Endothelial cell of umbilical vein (primary cell): ENCODE data around the gene FNIP1. TPM values are rescaled to one million over a fixed set of nuclear protein-coding genes. Genes with fewer than 3 reads are reported as not detected.

ENCODE experiments used
- BruUV-seq: library from RNA; stranded (reverse); fragments of 400-500 nt; replicated peaks from 2 replicates; lab custom pipeline; 2021; lab: Mats Ljungman, UMichigan
- CTCF ChIA-PET: fragments of 300-600, 350-600 bp; sonication (Branson Sonifier 250); formaldehyde crosslinking; loops from one replicate; lab custom pipeline; 2021; ENCODE audit warnings: antibody characterized with exemption, inconsistent platforms; lab: Charles Lee
- POLR2A ChIA-PET: fragments of 300-600, 350-600 bp; sonication (Branson Sonifier 250); formaldehyde crosslinking; loops from one replicate; lab custom pipeline; 2021; ENCODE audit warnings: antibody characterized with exemption, inconsistent platforms; lab: Charles Lee
- DNase-seq: peaks from one replicate; pipeline ENCODE4 v3.0.0-alpha.2; 2011; ENCODE audit warnings: low read depth, low spot score
- FAIRE-seq: peaks from 2 replicates; lab custom pipeline; 2011; peaks lifted over from hg19 to GRCh38; lab: Jason Lieb, UNC
- H2AFZ ChIP-seq: 2 replicates; pipeline ENCODE4 v1.6.0; 2012; ENCODE audit warnings: low read depth, low read length, control low read depth, inconsistent platforms
- H3K27ac ChIP-seq: 2 replicates; pipeline ENCODE4 v1.5.1; 2011; ENCODE audit warnings: low read depth, mild to moderate bottlenecking, control low read depth, low read length, moderate library complexity; ENCODE audit not compliant: insufficient read depth
- H3K27me3 ChIP-seq, 2 experiments: 2 replicates each; pipeline versions ENCODE4 v1.6.0 to v1.6.1; 2011; ENCODE audit warnings: low read length in 2 of 2, mixed read lengths in 1 of 2; ENCODE audit not compliant: control insufficient read depth in 2 of 2, insufficient read depth in 2 of 2
- H3K36me3 ChIP-seq, 2 experiments: 2 replicates in 1 of 2; 3 replicates in 1 of 2; pipeline ENCODE4 v1.5.1; 2011; ENCODE audit warnings: low read length in 2 of 2, mild to moderate bottlenecking in 1 of 2, moderate library complexity in 1 of 2; ENCODE audit not compliant: control insufficient read depth in 2 of 2, insufficient read depth in 2 of 2; ENCODE audit errors: extremely low read depth in 1 of 2
- H3K4me1 ChIP-seq: 3 replicates; pipeline ENCODE4 v1.5.1; 2011; ENCODE audit warnings: mild to moderate bottlenecking, low read length; ENCODE audit not compliant: control insufficient read depth, insufficient read depth; ENCODE audit errors: extremely low read depth
- H3K4me2 ChIP-seq: 2 replicates; pipeline ENCODE4 v1.6.1; 2011; ENCODE audit warnings: low read length, control low read depth, mixed read lengths; ENCODE audit not compliant: insufficient read depth
- H3K4me3 ChIP-seq, 3 experiments: fragments of 200-600 bp in 1 of 3; sonication (generic), shearing (Covaris generic) in 1 of 3; replicated peaks in 1 of 3; 2 replicates each; pipeline ENCODE4 v1.5.1; 2011 to 2016; ENCODE audit warnings: control low read depth in 3 of 3, low read length in 3 of 3, mild to moderate bottlenecking in 2 of 3, inconsistent platforms in 1 of 3, low read depth in 1 of 3, moderate library complexity in 1 of 3; ENCODE audit not compliant: insufficient read depth in 1 of 3
- H3K79me2 ChIP-seq: 2 replicates; pipeline ENCODE4 v1.6.0; 2012; ENCODE audit warnings: low read length, inconsistent platforms; ENCODE audit not compliant: control insufficient read depth, insufficient read depth
- H3K9ac ChIP-seq: replicated peaks from 2 replicates; pipeline ENCODE3; 2011; ENCODE audit warnings: low read length, control low read depth; ENCODE audit not compliant: insufficient read depth; ENCODE audit errors: extremely low read depth
- H3K9me1 ChIP-seq: replicated peaks from 3 replicates; pipeline ENCODE4 v1.6.0; 2011; ENCODE audit warnings: mild to moderate bottlenecking, low read length; ENCODE audit not compliant: control insufficient read depth, insufficient read depth; ENCODE audit errors: extremely low read depth
- H3K9me3 ChIP-seq: replicated peaks from 2 replicates; pipeline ENCODE4 v1.5.1; 2012; ENCODE audit warnings: low read length, inconsistent platforms; ENCODE audit not compliant: control insufficient read depth, insufficient read depth
- H4K20me1 ChIP-seq: replicated peaks from 2 replicates; pipeline ENCODE3; 2011; ENCODE audit warnings: mild to moderate bottlenecking, low read length; ENCODE audit not compliant: control insufficient read depth, insufficient read depth; ENCODE audit errors: extremely low read depth
- CTCF ChIP-seq, 2 donors: IDR thresholded peaks; 1 replicate in 1 of 2; 2 replicates in 1 of 2; pipeline ENCODE4 v1.5.1; 2011; ENCODE audit warnings: low read length in 2 of 2, mild to moderate bottlenecking in 2 of 2, moderate library complexity in 2 of 2, control low read depth in 1 of 2, inconsistent platforms in 1 of 2, low read depth in 1 of 2; ENCODE audit not compliant: insufficient read depth in 1 of 2; ENCODE audit errors: extremely low read depth in 1 of 2
- EZH2 ChIP-seq: IDR thresholded peaks from 2 replicates; pipeline ENCODE4 v1.6.1; 2012; ENCODE audit warnings: borderline replicate concordance, low read depth, mild to moderate bottlenecking, moderate library complexity, low read length, inconsistent platforms; ENCODE audit not compliant: severe bottlenecking
- GATA2 ChIP-seq: IDR thresholded peaks from 2 replicates; pipeline ENCODE4 v1.7.0; 2011; ENCODE audit warnings: low read depth, mild to moderate bottlenecking, moderate library complexity, mixed read lengths, low read length; ENCODE audit not compliant: insufficient read length, insufficient read depth
- MAX ChIP-seq: IDR thresholded peaks from 2 replicates; pipeline ENCODE4 v1.6.1; 2011; ENCODE audit not compliant: insufficient read depth, insufficient read length
- dilution Hi-C: fragments of 300-500 bp; cut with MboI; formaldehyde crosslinking; loops from one replicate; pipeline ENCODE4 v1.15.0; 2019; ENCODE audit warnings: low sequenced_read_pairs; ENCODE audit not compliant: extremely low pct_ligation_motif_present
- intact Hi-C: fragments of 100-400 bp; cut with micrococcal nuclease; formaldehyde crosslinking; loops from one replicate; pipeline ENCODE4 v1.10.0; 2022
- polyA plus RNA-seq, 4 experiments: library from polyadenylated mRNA; depleted of rRNA in 3 of 4; stranded (reverse) in 3 of 4; unstranded in 1 of 4; fragments of >200 nt; gene quantifications; 2 replicates each; pipeline versions ENCODE4 v1.2.1 to v1.2.3, GENCODE V29; 2011 to 2012; ENCODE audit warnings: missing spikeins in 1 of 4
- total RNA-seq: library from RNA; stranded (reverse); gene quantifications from 2 replicates; pipeline ENCODE4 v1.2.3, GENCODE V29; 2021

The FNIP1 gene
- total and polyA plus RNA-seq, 2 donors (not counting 3 experiments of a cell fraction or from before 2014, with no cell fraction given), result 5.9 to 27.3 TPM

GRCh38 chr5:131812371-131813160 lies 15.7 kb upstream of the FNIP1 start:
- TF ChIP-seq GATA2, result no peak
- H3K4me3 ChIP-seq, result no peak overlapping the region
- ChIA-PET CTCF (interaction anchor here (3.4 kb wide), 1 partner anchor 195 kb away, joined by 34 read pairs; no protein-coding TSS in a partner anchor), POLR2A (no interaction called here)
- H3K79me2 ChIP-seq, result no peaks in the 10 kb centered on the region
- no peaks in the 10 kb centered on the region for H3K9me3 ChIP-seq
- H3K27ac ChIP-seq, result no peak overlapping the region
- no peaks in the 10 kb centered on the region for H3K27me3 ChIP-seq
- intact Hi-C loops, result loop anchor here (5.0 to 10.0 kb wide), 2 partner anchors 225 to 452 kb away; no protein-coding TSS in a partner anchor
- DNase-seq (no peak), FAIRE-seq (no peak)
- no peaks in the 10 kb centered on the region for H3K36me3 ChIP-seq
- no peak overlapping the region for H3K4me2 ChIP-seq
- dilution Hi-C loops, result no loop called here
- H3K9me1 ChIP-seq, result no peaks in the 10 kb centered on the region
- H2AFZ ChIP-seq, result no peak overlapping the region
- H3K4me1 ChIP-seq, result peaks cover 11% of the 10 kb centered on the region
- H3K9ac ChIP-seq, result no peak overlapping the region
- no peaks in the 10 kb centered on the region for H4K20me1 ChIP-seq
- BruUV-seq, result no TSS peak

GRCh38 chr5:131810510-131811249 lies 13.9 kb upstream of the FNIP1 start:
- ChIA-PET POLR2A (no interaction called here), CTCF (interaction anchor here (0.7 to 3.4 kb wide), 8 partner anchors 13 to 387 kb away, joined by 3 to 34 read pairs (median 4); no protein-coding TSS in a partner anchor)
- dilution Hi-C loops (no loop called here), intact Hi-C loops (loop anchor here (1.0 to 10.0 kb wide), 4 partner anchors 198 to 454 kb away; no protein-coding TSS in a partner anchor)
- Histone ChIP-seq H3K9ac (no peak overlapping the region), H3K9me3 (no peaks in the 10 kb centered on the region), H3K79me2 (no peaks in the 10 kb centered on the region), H4K20me1 (no peaks in the 10 kb centered on the region), H3K4me3 (no peak overlapping the region), H3K27me3 (no peaks in the 10 kb centered on the region), H3K27ac (no peak overlapping the region), H3K36me3 (no peaks in the 10 kb centered on the region), H3K9me1 (no peaks in the 10 kb centered on the region), H3K4me1 (peaks cover 21% of the 10 kb centered on the region), H2AFZ (no peak overlapping the region), H3K4me2 (no peak overlapping the region)
- no TSS peak for BruUV-seq
- no peak for FAIRE-seq
- TF ChIP-seq MAX (no peak), EZH2 (no peak), CTCF (IDR thresholded peaks at IDR 0.05; ENCODE audit: extremely low read depth in 1 of 2, insufficient read depth in 1 of 2, low read depth in 1 of 2, low read length in 2 of 2) (peak; percentile 4 to 8)
- DNase-seq, result peak; percentile 27
